ENCODE results near the gene COL6A5.

The COL6A5 gene

DNA sequence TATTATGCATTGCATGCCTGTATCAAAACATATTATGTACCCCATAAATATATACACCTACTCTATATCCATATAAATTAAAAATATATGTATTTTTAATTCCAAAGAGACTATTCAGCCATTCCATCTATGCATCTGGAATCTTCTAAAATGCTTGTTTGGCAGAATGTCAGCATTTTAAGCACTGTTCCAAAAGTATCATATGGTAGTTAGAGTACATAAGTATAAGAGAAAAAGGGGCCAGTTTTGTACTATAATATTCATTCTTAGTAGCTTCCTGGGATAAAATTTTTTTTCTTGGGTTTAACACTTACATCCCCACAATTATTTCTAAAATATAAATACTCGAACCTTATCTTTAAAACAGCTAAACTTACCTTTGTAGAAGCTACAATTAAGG, 111.1 kb downstream of the COL6A5 start:
- no peak for DNase-seq

DNA sequence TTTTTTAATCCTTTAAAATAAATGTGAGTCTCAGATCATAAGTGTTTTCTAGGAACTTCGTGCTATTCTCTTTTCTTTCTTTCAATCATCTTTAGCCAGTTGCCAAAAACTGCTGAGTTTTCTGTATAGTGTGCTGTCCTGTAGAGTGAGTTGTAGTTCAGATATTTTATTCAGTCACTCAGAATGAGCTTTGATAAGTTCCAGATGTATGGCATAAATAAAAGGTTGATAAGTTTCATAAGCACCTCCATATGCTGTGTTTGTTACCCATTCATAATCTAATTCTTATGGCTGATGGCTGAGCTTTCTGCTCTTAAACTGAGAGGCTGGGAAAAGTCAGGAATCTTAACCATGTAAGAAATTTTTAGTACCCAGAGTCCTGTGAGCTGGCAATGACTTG, 112.2 kb downstream of the COL6A5 start:
- DNase-seq = no peak

DNA sequence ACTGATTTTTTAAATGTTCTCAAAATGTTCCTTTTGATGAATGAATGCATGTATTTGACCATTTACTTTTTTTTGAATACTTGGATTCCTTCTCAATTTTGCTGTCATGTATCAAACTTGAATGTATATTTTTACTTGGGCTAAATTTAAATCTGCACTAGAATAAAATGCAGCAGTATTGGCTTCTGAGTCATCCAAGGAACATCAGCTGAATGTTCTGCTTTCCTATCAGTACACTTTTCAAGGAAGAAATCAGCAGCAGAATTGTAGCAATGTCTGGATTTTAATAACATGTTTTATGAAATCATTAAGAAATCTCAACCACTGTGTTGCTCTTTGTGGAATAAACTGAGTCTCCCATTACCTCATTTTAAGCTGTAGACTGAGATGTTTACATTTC, 114.5 kb downstream of the COL6A5 start:
- no peak for DNase-seq

DNA sequence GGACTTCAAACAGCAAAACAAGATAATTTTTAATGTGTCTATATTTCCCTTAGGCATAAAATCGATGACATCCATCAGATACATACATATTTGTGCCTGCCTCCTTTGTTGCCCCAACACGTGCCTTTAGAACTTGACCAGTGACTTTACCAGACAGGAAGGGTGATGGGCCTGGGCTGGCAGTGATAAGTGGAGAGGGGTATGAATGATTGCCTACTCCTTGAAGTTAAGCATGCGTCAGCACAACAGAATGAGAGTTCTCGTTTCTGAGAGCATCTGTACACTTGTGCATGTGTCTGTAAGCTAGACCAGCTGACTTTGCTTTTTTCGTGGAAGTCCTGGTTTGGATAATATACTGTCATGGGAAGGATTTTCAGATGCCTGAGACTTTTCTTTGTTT, 116.6 kb downstream of the COL6A5 start:
- no peak for DNase-seq

DNA sequence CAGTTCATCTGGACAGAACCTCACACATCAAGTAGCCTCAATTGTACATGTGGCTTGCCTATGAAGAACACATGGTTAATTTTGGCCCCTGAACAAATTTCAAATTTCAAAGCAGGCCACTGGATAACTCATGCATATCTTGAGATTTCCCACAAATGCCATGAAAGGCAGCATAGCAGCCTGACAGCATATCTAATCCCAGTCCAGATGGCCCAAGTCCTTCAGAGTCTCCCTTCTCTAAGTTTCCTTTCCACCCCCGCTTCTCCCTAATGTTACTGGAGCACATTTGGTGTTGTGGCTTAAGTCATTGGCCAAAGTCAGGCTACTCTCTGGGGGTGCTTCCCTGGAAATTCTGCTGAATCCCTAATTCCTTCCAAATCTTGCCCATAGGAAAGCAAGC, 117.7 kb downstream of the COL6A5 start:
- DNase-seq = no peak

DNA sequence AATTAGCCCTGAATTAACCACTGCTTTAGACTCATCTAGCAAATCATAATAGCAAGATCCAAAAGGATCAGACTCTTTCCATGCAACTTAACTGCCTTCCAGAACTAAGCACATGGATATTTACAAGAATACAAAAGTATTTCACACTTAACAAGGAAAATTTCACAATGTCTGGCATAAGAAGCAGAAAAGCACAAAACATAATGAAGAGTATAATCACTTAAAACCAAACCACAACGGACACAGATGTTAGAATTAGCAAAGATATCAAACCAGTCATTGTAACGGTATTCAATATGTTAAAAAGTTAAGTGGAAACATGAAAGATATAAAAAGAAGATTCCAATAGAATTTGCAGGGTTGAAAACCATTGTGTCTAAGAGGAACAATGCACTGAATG, 120.0 kb downstream of the COL6A5 start:
- DNase-seq = no peak

DNA sequence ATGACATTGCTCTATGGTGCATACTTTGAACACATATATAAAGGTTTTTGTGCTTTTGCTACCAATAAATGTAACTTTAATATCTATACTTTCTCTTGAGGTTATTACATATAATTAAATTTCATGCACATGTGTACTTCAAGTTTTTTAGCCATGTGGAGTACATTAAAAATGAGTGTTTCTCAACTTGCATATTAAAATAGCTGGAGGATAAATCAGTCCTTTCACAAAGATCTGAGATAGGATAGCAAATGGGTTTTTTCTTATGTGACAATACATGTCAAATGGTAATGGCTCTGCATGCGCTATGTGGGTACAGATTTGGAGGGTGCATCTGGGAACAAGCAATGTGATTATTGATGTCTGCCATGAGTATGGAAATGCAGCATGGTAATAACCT, 122.8 kb downstream of the COL6A5 start:
- DNase-seq = no peak

DNA sequence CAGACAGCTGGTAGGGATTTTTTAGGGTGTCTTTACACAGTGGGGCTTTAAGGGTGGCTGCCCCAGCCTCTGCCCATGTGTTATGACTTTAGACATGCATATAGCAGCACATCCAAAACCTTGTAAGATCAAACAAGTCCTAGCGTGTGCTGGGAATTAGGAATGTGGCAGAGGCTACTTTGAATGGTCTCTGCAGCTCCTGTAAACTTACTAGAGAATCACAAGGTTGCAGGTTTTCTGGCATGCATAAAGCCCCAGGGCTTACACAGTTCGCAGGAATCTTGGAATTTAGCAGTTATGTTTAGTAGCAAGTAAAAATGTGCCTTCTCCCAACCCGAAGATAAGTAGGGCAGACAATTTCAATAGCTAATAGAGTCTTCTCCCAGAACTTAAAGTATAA, 124.7 kb downstream of the COL6A5 start:
- DNase-seq = no peak

DNA sequence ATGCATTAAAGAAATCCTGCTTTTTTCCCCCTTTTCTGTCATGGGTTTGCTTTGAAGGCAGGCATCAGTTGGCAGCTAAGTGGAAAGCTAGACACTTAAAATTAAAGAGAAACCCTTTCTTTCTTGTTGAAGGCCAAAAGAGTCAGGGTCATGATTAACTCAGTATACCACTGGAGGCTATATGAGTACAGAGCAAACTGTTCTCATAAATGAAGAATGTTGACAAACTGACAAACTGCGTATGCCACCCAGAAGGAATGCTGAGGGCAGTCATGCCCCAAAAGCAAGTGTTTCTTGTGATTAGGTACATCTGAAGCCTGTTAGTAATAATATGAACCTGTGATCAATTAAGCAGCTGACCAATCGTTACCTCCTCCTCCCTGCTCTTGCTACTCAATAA, 127.9 kb downstream of the COL6A5 start:
- no peak for DNase-seq

DNA sequence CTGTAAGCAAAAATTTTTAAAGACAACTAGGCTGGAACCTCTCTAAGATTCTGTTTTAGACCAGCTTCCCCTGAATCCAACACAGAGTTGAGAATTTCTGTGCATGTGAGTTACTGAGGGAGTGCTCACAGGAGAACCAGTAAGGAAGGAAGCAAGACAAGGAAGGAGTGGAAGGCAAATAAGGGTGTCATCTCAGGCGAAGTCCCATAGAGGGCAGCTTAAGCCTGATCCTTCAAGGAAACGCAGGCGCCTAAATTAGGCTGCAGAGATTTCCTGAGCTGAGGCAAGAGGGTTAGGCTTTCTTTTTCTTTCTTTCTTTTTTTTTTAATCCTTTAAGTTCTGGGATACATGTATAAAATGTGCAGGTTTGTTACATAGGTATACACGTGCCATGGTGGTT, 135.3 kb downstream of the COL6A5 start:
- DNase-seq = no peak

DNA sequence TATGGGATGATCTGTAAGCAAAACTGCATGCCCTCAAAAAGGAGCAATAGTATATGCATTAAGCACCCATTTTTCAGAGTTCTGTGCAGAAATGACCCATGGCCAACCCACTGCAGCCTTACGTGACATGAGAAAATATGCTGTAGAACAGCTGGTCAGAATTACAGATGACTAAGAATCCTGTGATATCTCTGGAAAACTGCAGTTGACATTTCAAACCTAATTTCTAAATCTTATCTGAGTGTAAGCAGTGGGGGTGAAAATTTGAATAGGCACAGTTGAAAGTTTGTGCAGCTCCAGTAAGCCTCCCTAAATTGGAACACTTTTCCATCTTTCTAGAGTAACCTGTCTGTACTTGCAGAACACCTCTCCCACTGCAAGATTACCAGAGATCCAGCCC, 142.8 kb downstream of the COL6A5 start:
- DNase-seq = no peak

DNA sequence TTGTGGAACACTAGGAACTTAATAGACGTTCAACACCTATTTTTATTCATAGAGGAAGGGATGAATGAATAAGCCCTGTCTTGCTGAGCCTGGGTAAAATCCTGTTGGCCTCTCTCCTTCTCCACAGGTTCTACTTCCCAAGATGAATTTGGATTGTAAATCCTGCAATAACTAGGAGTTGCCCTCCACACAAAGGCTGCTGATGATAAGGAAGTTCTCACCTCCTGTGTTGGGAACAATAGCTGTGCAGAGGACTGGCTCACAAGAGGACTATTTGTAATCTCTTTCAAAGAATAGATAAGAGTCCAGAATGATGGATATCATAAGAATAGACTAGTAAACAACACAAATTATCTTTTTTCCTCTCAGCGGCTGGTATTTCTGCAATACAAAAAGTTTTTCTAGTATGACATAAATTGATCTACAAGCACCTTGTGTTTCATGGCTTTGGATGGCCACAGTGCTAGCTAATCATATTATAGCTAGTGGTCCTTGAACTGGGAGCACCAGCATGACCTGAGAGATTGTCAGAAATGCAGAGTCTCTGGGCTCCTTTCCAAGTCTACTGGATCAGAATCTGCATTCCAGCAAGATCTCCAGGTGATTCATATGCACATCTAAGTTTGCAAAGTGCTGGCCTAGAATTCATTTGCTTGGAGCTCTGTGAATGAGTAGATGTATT, 143.4 kb downstream of the COL6A5 start:
- DNase-seq = no peak

DNA sequence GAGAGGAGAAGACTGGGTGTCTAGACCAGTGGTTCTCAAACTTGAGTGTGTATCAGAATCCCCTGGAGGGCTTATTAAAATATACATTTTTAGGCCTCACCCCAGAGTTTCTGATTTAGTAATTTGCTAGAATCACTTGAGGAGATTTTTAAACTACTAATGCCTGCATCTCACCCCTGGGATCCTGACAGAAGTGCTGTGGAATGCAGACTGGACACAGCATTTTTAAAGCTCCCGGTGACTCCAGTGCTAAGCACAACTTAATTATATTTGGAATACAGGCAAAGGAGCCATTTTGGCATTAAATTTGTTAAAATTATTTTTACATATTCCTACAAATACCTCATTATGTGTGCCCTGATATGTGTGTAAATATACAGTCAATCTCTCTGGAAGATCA, 144.8 kb downstream of the COL6A5 start:
- no peak for DNase-seq

DNA sequence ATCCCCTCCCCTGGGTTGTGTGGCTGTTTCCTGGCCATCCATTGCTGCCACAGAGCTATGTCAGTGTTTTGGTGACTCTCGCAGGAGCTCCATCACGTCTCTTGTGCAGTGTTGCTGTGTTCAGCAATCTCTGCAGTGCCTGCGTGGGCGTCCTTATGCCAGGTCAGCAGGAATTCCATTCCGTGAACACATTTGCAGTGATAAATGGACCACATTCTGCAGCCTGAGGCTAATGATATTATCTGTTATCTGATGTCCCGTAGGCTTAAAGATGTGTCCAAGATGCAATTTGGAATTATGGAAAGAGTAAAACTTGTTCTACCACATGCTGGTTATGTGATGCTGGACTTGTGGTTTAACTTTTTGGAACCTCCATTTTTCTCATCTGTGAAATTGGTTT, 146.0 kb downstream of the COL6A5 start:
- DNase-seq = no peak

DNA sequence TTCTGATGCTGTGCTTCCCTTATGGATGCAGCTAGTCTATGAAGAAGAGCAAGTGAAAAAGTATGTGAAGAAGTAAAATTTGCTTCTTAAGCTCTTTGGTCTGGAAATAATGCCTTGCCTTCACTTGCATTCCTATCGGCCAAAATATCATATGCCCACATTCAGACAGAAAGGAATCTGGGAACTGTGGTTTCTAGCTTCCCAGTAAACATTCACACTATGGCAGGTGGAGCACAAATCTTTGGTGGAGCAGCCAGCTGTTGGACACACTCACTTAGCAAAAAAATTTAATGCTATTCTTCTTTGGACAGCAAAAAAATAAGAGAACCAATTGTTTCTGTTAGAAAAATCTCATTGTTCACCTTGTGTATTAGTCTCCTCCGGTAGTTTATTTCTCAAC, 159.2 kb downstream of the COL6A5 start:
- DNase-seq = no peak

DNA sequence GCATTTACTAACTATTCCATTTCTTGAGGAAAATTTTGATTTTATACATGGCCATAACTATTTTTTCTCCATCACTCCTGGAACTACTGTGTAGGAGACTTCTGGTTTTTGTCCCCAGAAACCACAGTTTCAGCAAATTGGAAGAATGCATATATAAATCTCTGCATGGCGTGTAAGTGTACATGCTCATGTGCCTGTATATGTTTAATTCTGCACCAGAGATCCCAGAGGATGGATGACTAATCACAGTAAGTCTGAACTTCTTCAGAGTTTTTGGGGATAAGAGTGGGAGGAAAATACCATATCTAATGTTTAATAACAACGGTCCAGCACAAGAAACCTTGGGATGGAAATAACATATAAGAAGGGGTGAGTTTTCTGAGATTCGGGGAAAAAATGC, 160.6 kb downstream of the COL6A5 start:
- DNase-seq = no peak

DNA sequence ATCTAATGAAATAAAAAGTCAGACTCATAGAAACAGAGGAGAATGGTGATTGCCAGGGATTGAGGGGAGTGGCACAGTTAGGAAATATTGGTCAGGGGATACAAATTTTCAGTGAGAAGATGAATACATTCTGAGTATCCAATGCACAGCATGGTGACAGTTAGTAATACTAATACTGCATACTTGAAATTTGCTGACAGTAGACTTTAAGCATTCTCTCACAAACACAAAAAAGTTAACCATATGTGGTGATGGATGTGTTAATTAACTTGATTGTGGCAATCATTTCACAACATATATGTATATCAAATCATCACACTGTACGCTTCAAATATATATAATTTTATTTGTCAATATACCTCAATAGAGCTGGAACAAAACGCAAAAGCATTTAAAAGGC, 162.3 kb downstream of the COL6A5 start:
- DNase-seq = no peak

DNA sequence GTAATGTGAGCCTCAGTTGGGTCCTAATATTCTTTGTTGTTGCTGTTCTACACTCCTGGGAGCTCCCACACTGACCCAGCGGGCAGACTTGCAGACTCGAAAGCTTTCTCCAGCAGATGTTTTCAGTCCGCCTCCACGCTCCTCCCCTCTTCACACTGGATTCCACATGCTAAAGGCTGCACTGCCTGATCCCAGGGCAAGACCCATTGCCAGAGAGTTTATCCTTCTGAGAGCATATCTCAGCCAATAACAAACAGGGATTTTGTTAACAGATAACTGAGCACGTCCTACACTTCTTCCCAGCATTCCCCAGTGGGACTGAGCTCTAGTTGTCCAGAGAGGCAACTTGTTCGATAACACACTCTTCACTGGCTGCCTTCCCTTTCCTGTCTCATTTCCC, 163.5 kb downstream of the COL6A5 start:
- no peak for DNase-seq

DNA sequence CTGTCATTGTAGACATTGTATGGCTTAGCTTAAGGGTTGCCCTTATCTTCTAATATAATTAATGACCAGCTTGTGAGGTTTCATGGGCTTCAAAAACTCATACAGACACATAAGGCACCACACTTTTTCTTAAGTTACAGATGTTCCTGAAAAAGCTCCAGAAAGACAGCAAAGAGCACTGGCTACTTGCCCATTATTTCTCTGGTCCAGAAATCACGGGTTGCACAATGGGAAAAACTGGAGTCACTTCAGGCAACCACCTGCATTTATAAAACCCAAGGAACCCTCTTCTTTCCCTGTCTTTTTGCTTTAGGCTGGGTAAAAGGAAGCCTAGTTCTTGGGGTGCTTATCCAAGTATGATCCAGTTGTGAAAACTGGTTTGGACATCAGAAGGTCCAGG, 169.2 kb downstream of the COL6A5 start:
- DNase-seq = no peak

DNA sequence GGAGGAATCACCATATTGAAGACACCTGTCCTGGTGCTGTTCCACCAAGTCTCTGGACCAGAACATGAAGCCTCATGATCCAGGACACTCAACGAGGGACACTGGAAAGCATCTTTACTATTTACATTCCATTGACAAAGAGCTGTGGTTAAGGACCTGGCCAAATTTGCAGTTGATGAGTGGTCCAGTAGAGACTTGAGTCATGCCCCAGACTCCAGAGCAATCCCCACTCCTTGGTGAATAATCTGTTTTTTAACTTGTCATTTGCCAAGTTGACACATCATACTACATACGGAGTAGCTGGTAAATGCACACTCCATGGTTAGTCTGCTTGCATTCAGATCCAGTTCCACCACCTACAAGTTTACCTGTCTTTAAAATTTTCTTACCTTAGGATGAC, 170.3 kb downstream of the COL6A5 start:
- DNase-seq = no peak

DNA sequence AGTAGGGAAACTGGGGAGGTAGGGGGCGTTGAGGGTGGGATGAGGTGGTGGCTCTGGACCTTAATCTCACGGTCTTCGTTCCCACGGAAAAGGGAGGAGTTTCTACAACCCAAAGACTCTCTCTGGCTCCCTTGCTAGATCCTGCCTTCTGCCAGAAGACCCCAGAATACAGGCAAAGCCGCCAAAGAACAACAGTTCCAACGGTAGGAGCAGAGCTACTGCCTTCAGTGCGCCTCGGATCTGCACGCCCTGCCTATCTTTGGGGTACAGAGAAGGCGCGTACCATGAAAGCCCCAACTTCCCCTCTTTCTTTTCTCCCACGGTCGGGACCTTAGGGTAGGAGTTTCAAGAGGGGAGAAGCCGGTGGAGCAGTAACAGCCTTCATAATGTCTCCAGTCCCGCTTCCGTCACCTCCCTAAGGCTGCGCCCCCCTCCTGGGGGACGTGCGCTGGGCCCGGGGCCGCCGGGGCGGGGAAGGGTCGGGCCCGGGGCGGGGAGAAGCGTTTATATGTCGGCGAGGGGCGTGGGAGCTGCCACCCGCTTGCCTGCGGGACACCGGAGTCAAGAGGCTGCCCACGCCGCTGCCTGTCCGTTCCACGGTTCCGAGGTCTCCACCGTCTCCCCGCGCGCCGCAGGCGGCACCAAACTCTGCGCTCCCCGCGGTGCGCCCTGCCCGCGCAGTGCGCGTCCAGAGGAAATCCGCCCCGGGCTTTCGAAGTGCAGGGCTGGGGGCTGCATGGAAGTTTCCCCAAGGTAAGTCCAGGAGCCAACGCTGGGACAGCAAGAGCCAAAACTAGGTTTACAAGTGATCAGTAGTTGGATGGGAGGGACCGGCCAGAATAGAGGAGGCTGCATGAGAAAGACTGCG, 171.4 kb downstream of the COL6A5 start, which contains the start of gene COL6A6:
Gene COL6A6, plus strand, starts transcription at position 533 of the 868 bp plus-strand sequence. CDS start 43,188 bp downstream, outside the sequence.
- no peak for DNase-seq

DNA sequence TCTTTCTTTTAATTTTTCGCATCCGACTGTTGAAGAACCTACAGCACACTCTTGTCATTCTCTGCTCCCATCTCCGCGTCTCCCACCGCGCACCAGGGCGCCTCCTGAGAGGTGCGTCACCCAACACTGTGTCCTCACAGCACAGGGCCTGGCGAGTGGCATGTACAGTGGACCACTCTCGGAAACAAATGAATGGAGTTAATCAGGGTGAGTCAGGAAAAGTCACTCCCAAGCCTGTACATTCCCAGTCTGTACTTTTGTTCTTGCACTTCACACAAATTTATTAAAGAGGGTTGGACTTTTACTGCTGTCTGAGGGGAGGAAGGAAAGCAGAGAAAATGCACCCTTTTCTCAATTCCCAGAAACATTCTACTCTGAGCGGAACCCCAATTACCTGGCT, 172.1 kb downstream of the COL6A5 start:
- DNase-seq = no peak

DNA sequence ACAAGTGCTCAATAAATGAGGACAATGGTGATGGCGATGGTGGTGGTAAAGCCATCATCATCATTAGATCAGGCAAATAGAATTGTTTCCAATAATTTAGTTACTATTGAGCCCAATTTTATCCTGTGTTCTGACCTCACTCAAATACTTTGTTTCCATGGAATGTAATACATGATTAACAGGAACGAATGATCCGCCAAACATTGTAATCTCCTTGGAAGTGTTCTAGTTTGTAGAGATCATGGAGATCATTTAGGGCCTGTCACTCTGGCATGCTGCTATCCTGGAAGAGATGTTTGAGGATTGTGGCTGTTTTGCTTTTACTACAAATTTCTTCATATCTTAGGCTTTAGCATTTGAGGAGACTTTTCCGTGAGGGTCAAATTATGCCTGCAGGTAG, 174.3 kb downstream of the COL6A5 start:
- no peak for DNase-seq

DNA sequence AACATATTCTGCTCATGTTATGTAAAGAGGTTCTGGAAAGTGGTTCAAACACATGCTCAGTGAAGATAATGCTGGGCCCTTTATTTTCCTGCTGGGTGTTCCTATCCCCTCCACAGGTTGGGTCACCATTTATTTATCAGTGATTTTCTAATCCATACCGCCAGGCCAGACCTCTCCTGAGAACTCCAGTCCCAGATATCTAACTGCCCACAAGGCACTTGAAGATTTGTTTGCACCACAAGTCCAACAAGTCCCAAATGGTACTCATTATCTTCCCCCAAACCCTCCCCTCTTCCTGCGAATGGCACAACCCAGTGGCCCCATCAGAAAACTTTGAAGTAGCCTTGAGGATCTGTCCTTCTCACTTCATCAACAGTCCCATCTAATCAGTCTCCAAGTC, 176.9 kb downstream of the COL6A5 start:
- no peak for DNase-seq

DNA sequence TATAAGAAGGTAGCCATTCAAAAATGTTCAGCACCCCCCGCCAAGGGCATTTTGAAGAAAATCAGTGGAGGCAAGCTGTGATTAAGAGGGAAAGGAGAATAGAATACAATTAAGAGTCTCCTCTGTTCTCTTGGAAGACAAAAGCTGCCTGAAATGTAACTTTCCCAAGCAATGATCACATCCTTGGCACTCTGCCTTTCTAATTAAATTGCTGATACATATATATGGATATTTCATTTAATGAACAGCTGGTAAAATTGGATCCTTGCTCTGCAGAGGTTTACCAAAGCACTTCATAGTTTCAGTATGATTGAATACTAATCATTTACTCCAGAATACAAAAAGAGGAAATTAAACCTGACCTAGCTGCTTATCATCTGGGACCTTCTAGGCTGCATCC, 182.0 kb downstream of the COL6A5 start:
- no peak for DNase-seq

Data from NCI-H446 treated with DMSO at 0.1 percent for 48 hours (cell line).